ENCODE data around the gene CGAS.

The CGAS gene

GRCh38 chr6:73452107-73452461, at the start of gene CGAS:
Gene CGAS, minus strand, starts transcription at chr6:73452297. Its CDS starts 116 bp downstream, at chr6:73452181.
- no peak for TF ChIP-seq CTCF (IDR thresholded peaks at IDR 0.05; ENCODE audit: low read depth, low read length, missing control alignments)
- peak within 1 kb of the TSS; percentile 80 for H3K4me3 ChIP-seq (replicated peaks; ENCODE audit: low read depth, low read length)
- peak; percentile 33 for DNase-seq (ENCODE audit: extremely low read depth, low read depth)

GRCh38 chr6:73497915-73498314, 45.8 kb upstream of the CGAS start:
- TF ChIP-seq CTCF (IDR thresholded peaks at IDR 0.05; ENCODE audit: low read depth, low read length, missing control alignments), result no peak
- DNase-seq (ENCODE audit: extremely low read depth, low read depth), result no peak
- no peak overlapping the region for H3K4me3 ChIP-seq (replicated peaks; ENCODE audit: low read depth, low read length)

- TF ChIP-seq CTCF (IDR thresholded peaks at IDR 0.05; ENCODE audit: low read depth, low read length, missing control alignments), result no peak
- H3K4me3 ChIP-seq (replicated peaks; ENCODE audit: low read depth, low read length), result no peak overlapping the region
- no peak for DNase-seq (ENCODE audit: extremely low read depth, low read depth)
Measured at GRCh38 chr6:73491377-73491776, 39.3 kb upstream of the CGAS start.

GRCh38 chr6:73487473-73487872, 35.4 kb upstream of the CGAS start:
- no peak for DNase-seq (ENCODE audit: extremely low read depth, low read depth)
- no peak for TF ChIP-seq CTCF (IDR thresholded peaks at IDR 0.05; ENCODE audit: low read depth, low read length, missing control alignments)
- H3K4me3 ChIP-seq (replicated peaks; ENCODE audit: low read depth, low read length), result no peak overlapping the region

- TF ChIP-seq CTCF (IDR thresholded peaks at IDR 0.05; ENCODE audit: low read depth, low read length, missing control alignments), result no peak
- DNase-seq (ENCODE audit: extremely low read depth, low read depth), result no peak
Measured at GRCh38 chr6:73484438-73484837, 32.3 kb upstream of the CGAS start.

GRCh38 chr6:73481969-73482368, 29.9 kb upstream of the CGAS start:
- TF ChIP-seq CTCF (IDR thresholded peaks at IDR 0.05; ENCODE audit: low read depth, low read length, missing control alignments), result no peak
- DNase-seq (ENCODE audit: extremely low read depth, low read depth), result no peak
- no peak overlapping the region for H3K4me3 ChIP-seq (replicated peaks; ENCODE audit: low read depth, low read length)

More at GRCh38 chr6:73484438-73484837, 32.3 kb upstream of the CGAS start:
- no peak overlapping the region for H3K4me3 ChIP-seq (replicated peaks; ENCODE audit: low read depth, low read length)

GRCh38 chr6:73477407-73477806, 25.3 kb upstream of the CGAS start:
- no peak overlapping the region for H3K4me3 ChIP-seq (replicated peaks; ENCODE audit: low read depth, low read length)
- no peak for DNase-seq (ENCODE audit: extremely low read depth, low read depth)
- TF ChIP-seq CTCF (IDR thresholded peaks at IDR 0.05; ENCODE audit: low read depth, low read length, missing control alignments), result no peak
